Loucy (cell line): ENCODE measurements around the gene ZC3HAV1.
"Not testable (repeated sequence)": the region's sequence is repeated elsewhere in the genome, so short reads cannot be mapped to it uniquely, and the experiment has no call there.

Experiments
- H2AFZ ChIP-seq: fragments of 200-600 bp; sonication (generic); 2 replicates; pipeline ENCODE4 v1.6.0; 2016; ENCODE audit warnings: antibody characterized with exemption, mild to moderate bottlenecking, low read length, moderate library complexity
- H3F3A ChIP-seq: fragments of 200-600 bp; 2 replicates; pipeline ENCODE4 v1.6.0; 2016; ENCODE audit warnings: antibody characterized with exemption, low read depth, mild to moderate bottlenecking
- H3K27me3 ChIP-seq: fragments of 200-600 bp; sonication (generic); 2 replicates; pipeline ENCODE4 v1.6.1; 2014; ENCODE audit warnings: low read length, mild to moderate bottlenecking; ENCODE audit not compliant: insufficient read depth, poor library complexity, severe bottlenecking
- H3K36me3 ChIP-seq: fragments of 200-600 bp; sonication (generic); 2 replicates; pipeline ENCODE4 v1.6.1; 2016; ENCODE audit warnings: low read length; ENCODE audit not compliant: insufficient read depth
- H3K4me1 ChIP-seq: fragments of 200-600 bp; sonication (generic); 2 replicates; pipeline ENCODE4 v1.5.1; 2014; ENCODE audit warnings: low read length, mild to moderate bottlenecking; ENCODE audit not compliant: insufficient read depth, poor library complexity, severe bottlenecking
- H3K4me2 ChIP-seq: fragments of 200-600 bp; sonication (generic); 2 replicates; pipeline ENCODE4 v1.6.0; 2014; ENCODE audit warnings: antibody characterized with exemption, low read length, low read depth, mild to moderate bottlenecking; ENCODE audit not compliant: poor library complexity, severe bottlenecking
- H3K4me3 ChIP-seq: fragments of 200-600 bp; sonication (generic); 2 replicates; pipeline ENCODE4 v1.5.1; 2014; ENCODE audit warnings: low read length, mild to moderate bottlenecking, mixed read lengths; ENCODE audit not compliant: poor library complexity, severe bottlenecking
- H3K79me2 ChIP-seq: fragments of 200-600 bp; sonication (generic); 2 replicates; pipeline ENCODE4 v1.6.1; 2014; ENCODE audit warnings: low read length; ENCODE audit not compliant: insufficient read depth
- H3K9ac ChIP-seq: fragments of 200-600 bp; sonication (generic); 2 replicates; pipeline ENCODE4 v1.6.0; 2014; ENCODE audit warnings: mild to moderate bottlenecking, low read depth, low read length, moderate library complexity; ENCODE audit not compliant: poor library complexity, severe bottlenecking
- H3K9me2 ChIP-seq: fragments of 200-600 bp; sonication (generic); replicated peaks from 2 replicates; pipeline ENCODE4 v1.6.1; 2016; ENCODE audit warnings: low read depth, low read length, mixed read lengths
- H3K9me3 ChIP-seq: fragments of 200-600 bp; sonication (generic); 2 replicates; pipeline ENCODE4 v1.6.1; 2014; ENCODE audit warnings: mild to moderate bottlenecking, antibody characterized with exemption, low read length, low read depth; ENCODE audit not compliant: insufficient read depth
- H4K20me1 ChIP-seq: fragments of 200-600 bp; sonication (generic); 2 replicates; pipeline ENCODE4 v1.6.0; 2014; ENCODE audit warnings: antibody characterized with exemption, low read length, mild to moderate bottlenecking; ENCODE audit not compliant: insufficient read depth, poor library complexity, severe bottlenecking
- EZH2phosphoT487 ChIP-seq: fragments of 200-600 bp; IDR thresholded peaks from 2 replicates; pipeline ENCODE4 v1.6.1; 2018; ENCODE audit warnings: antibody characterized with exemption, mild to moderate bottlenecking, moderate library complexity, borderline replicate concordance
- TF ChIP-seq, protein P1 (sequence below): fragments of 200-600 bp; sonication (generic); conservative IDR thresholded peaks from 2 replicates; pipeline ENCODE4 v1.5.1; 2014; ENCODE audit warnings: mild to moderate bottlenecking, antibody characterized with exemption, low read length

ZC3HAV1 gene

DNA sequence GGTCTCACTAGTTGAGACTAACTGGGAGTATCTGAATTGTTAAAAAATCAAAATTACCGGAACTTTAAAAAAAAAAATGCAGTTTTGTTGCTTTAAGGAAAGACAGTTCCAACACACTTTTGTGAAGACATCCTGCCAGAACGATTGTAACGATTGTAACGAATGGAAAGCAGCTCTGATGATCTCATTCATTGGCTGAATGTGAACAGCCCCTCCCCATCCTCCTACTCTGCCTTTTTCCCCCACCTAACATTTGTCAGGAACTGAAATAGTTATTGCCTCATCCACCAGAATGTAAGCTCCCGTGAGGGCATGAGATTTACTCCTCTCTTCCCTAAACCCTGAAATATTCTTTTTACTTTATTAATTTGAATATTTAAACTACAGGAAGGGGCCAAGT, 50.6 kb downstream of the ZC3HAV1 start:
- Histone ChIP-seq H3K4me1 (no peaks in the 10 kb centered on the region), H3K9me3 (no peaks in the 10 kb centered on the region), H4K20me1 (peaks cover 7% of the 10 kb centered on the region), H2AFZ (no peak overlapping the region), H3K27me3 (no peaks in the 10 kb centered on the region), H3K4me2 (no peak overlapping the region), H3K36me3 (peaks cover 96% of the 10 kb centered on the region), H3K9me2 (no peaks in the 10 kb centered on the region), H3K79me2 (peaks cover 6% of the 10 kb centered on the region; the same call in 1 of the 2 replicates), H3K4me3 (no peak overlapping the region), H3F3A (no peaks in the 10 kb centered on the region), H3K9ac (no peak overlapping the region)
- TF ChIP-seq EZH2phosphoT487, result no peak
- TF ChIP-seq, protein P1, sequence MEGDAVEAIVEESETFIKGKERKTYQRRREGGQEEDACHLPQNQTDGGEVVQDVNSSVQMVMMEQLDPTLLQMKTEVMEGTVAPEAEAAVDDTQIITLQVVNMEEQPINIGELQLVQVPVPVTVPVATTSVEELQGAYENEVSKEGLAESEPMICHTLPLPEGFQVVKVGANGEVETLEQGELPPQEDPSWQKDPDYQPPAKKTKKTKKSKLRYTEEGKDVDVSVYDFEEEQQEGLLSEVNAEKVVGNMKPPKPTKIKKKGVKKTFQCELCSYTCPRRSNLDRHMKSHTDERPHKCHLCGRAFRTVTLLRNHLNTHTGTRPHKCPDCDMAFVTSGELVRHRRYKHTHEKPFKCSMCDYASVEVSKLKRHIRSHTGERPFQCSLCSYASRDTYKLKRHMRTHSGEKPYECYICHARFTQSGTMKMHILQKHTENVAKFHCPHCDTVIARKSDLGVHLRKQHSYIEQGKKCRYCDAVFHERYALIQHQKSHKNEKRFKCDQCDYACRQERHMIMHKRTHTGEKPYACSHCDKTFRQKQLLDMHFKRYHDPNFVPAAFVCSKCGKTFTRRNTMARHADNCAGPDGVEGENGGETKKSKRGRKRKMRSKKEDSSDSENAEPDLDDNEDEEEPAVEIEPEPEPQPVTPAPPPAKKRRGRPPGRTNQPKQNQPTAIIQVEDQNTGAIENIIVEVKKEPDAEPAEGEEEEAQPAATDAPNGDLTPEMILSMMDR, result no peak

DNA sequence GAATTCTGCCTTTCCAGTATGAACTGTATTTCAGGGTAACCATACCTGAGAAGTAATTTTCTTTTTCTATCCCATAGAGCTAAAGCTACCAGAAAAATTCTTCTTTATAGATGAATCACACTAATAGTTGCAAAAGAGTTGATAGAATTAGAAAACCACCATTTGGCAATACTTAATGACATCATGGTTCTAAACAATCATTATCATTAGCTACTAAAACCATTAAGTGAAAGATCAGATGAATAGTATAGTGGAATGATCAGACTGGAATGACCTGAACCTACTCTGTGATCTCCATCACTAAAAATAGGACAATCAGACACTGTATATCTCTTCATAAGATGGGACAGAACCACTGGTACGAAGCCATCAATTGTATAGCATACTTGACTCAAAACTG, 53.8 kb downstream of the ZC3HAV1 start:
- H3K4me3 ChIP-seq, result no peak overlapping the region
- H3K36me3 ChIP-seq, result peaks cover 93% of the 10 kb centered on the region
- no peak for TF ChIP-seq EZH2phosphoT487
- TF ChIP-seq, protein P1, result no peak

DNA sequence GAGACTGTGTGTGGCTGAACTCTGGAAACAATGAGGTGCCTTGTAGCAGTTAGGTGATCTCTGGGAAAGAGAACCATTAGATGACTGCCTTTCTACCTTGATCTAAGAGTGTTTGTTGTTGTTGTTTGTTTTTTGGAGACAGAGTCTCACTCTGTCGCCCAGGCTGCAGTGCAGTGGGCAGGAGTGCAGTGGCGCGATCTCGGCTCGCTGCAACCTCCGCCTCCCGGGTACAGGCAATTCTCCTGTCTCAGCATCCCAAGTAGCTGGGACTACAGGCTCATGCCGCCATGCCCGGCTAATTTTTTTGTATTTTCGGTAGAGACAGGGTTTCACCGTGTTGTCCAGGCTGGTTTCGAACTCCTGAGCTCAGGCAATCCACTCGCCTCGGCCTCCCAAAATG, 54.9 kb downstream of the ZC3HAV1 start:
- H3K36me3 ChIP-seq, result peaks cover 93% of the 10 kb centered on the region
- not testable (repeated sequence) for H3K79me2 ChIP-seq, H3K9me3 ChIP-seq, H4K20me1 ChIP-seq, H3K9me2 ChIP-seq, H3K27me3 ChIP-seq, H3K4me2 ChIP-seq, H3K9ac ChIP-seq, H3F3A ChIP-seq, H2AFZ ChIP-seq, H3K4me1 ChIP-seq, H3K4me3 ChIP-seq

More for the DNA sequence above, 53.8 kb downstream of the ZC3HAV1 start:
- no peaks in the 10 kb centered on the region for H3K9me2 ChIP-seq
- no peak overlapping the region for H3K4me2 ChIP-seq
- no peak overlapping the region for H3K9ac ChIP-seq
- H4K20me1 ChIP-seq, result peaks cover 3% of the 10 kb centered on the region
- no peak overlapping the region for H2AFZ ChIP-seq
- H3K79me2 ChIP-seq, result 0 out of 2 replicates have a peak, but pooled peaks cover 6% of the 10 kb centered on the region
- H3K4me1 ChIP-seq, result no peaks in the 10 kb centered on the region
- H3F3A ChIP-seq, result no peaks in the 10 kb centered on the region
- no peaks in the 10 kb centered on the region for H3K9me3 ChIP-seq
- no peaks in the 10 kb centered on the region for H3K27me3 ChIP-seq

DNA sequence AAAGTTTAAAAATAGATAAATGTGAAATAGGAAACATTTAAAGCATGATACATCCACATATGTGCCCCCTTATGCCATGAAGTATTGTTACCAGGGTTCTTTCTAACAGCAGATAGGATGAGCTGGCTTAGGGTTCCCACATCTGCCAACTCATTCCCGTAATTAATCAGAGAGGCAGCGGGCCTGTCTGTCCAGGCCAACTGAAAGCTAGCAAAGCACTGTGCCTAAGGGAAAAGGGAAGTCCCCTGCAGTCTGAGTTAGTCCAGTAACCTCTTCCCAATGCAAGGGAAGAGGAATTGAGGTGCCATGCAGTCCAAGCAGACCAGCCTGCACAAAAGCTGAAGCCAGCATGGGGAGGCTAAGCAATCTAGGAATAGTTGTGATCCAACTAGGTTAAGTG, 55.4 kb downstream of the ZC3HAV1 start:
- Histone ChIP-seq H3K27me3 (no peaks in the 10 kb centered on the region), H3K36me3 (peaks cover 93% of the 10 kb centered on the region), H3K4me1 (no peaks in the 10 kb centered on the region), H3F3A (no peaks in the 10 kb centered on the region), H3K9me2 (no peaks in the 10 kb centered on the region), H3K9me3 (no peaks in the 10 kb centered on the region), H3K79me2 (0 out of 2 replicates have a peak, but pooled peaks cover 5% of the 10 kb centered on the region), H3K4me2 (no peak overlapping the region), H4K20me1 (peaks cover 3% of the 10 kb centered on the region), H3K9ac (no peak overlapping the region), H3K4me3 (no peak overlapping the region), H2AFZ (no peak overlapping the region)
- no peak for TF ChIP-seq EZH2phosphoT487
- TF ChIP-seq, protein P1, result no peak
